ENCODE measurements around the gene PLA2G4A.
A peak's percentile ranks its signal among the peaks of the same experiment; 100 is the strongest.

The PLA2G4A gene

GRCh38 chr1:187001198-187001889, 172.6 kb downstream of the PLA2G4A start:
- H3K27ac ChIP-seq: peak overlapping the region; percentile 71
- DNase-seq (ENCODE audit: low read depth, low spot score): peak; percentile 67

- H3K27ac ChIP-seq: no peak overlapping the region
- no peak for DNase-seq (ENCODE audit: low read depth, low spot score)
Observed at GRCh38 chr1:187003353-187003752, 174.6 kb downstream of the PLA2G4A start.

GRCh38 chr1:187006896-187007295, 178.1 kb downstream of the PLA2G4A start:
- DNase-seq (ENCODE audit: low read depth, low spot score): no peak
- peak overlapping the region; percentile 48 for H3K27ac ChIP-seq

- no peak overlapping the region for H3K27ac ChIP-seq
- no peak for DNase-seq (ENCODE audit: low read depth, low spot score)
Observed at GRCh38 chr1:187009320-187009719, 180.6 kb downstream of the PLA2G4A start.

GRCh38 chr1:187010571-187011309, 182.0 kb downstream of the PLA2G4A start:
- peak; percentile 62 for DNase-seq (ENCODE audit: low read depth, low spot score)
- H3K27ac ChIP-seq: no peak overlapping the region

- DNase-seq (ENCODE audit: low read depth, low spot score): no peak
- H3K27ac ChIP-seq: peak overlapping the region; percentile 43
Observed at GRCh38 chr1:187013582-187014200, 184.9 kb downstream of the PLA2G4A start.

GRCh38 chr1:187018291-187018690, 189.5 kb downstream of the PLA2G4A start:
- no peak overlapping the region for H3K27ac ChIP-seq
- no peak for DNase-seq (ENCODE audit: low read depth, low spot score)

GRCh38 chr1:187027253-187027652, 198.5 kb downstream of the PLA2G4A start:
- no peak for DNase-seq (ENCODE audit: low read depth, low spot score)

GRCh38 chr1:187032316-187032981, 203.7 kb downstream of the PLA2G4A start:
- no peak for DNase-seq (ENCODE audit: low read depth, low spot score)
- no peak overlapping the region for H3K27ac ChIP-seq

More at GRCh38 chr1:187027253-187027652, 198.5 kb downstream of the PLA2G4A start:
- no peak overlapping the region for H3K27ac ChIP-seq

- DNase-seq (ENCODE audit: low read depth, low spot score): no peak
- H3K27ac ChIP-seq: no peak overlapping the region
Observed at GRCh38 chr1:187032982-187033692, 204.4 kb downstream of the PLA2G4A start.

- H3K27ac ChIP-seq: no peak overlapping the region
- DNase-seq (ENCODE audit: low read depth, low spot score): no peak
Observed at GRCh38 chr1:187033693-187034390, 205.1 kb downstream of the PLA2G4A start.

- DNase-seq (ENCODE audit: low read depth, low spot score): no peak
- H3K27ac ChIP-seq: no peak overlapping the region
Observed at GRCh38 chr1:187034501-187034900, 205.8 kb downstream of the PLA2G4A start.

- DNase-seq (ENCODE audit: low read depth, low spot score): no peak
- no peak overlapping the region for H3K27ac ChIP-seq
Observed at GRCh38 chr1:187037973-187038553, 209.3 kb downstream of the PLA2G4A start.
